Parathyroid adenoma (tissue), 2 donors: Measurements from ENCODE around the gene MSLN.

Source experiments
- H2AFZ ChIP-seq: fragments of 300-600 bp; sonication (generic); one replicate; pipeline ENCODE4 v1.7.0; 2017; ENCODE audit warnings: antibody characterized with exemption, mild to moderate bottlenecking
- H3K27ac ChIP-seq: fragments of 300-600 bp; sonication (generic); one replicate; pipeline ENCODE4 v1.7.0; 2017
- H3K27me3 ChIP-seq: fragments of 300-600 bp; sonication (generic); one replicate; pipeline ENCODE4 v1.7.0; 2017; ENCODE audit warnings: low read length; ENCODE audit not compliant: control insufficient read depth, insufficient read depth
- H3K36me3 ChIP-seq: fragments of 300-600 bp; sonication (generic); one replicate; pipeline ENCODE4 v1.7.0; 2017; ENCODE audit warnings: low read length; ENCODE audit not compliant: control insufficient read depth, insufficient read depth
- H3K4me1 ChIP-seq: fragments of 300-600 bp; sonication (generic); one replicate; pipeline ENCODE4 v1.7.0; 2017; ENCODE audit warnings: control low read depth
- H3K4me2 ChIP-seq: fragments of 300-600 bp; sonication (generic); one replicate; pipeline ENCODE4 v1.7.0; 2017; ENCODE audit warnings: low read length
- H3K4me3 ChIP-seq: fragments of 300-600 bp; sonication (generic); one replicate; pipeline ENCODE4 v1.7.0; 2017; ENCODE audit warnings: low read depth, low read length
- H3K79me2 ChIP-seq: fragments of 300-600 bp; sonication (generic); one replicate; pipeline ENCODE4 v1.7.0; 2017; ENCODE audit warnings: control low read depth
- H3K9ac ChIP-seq: fragments of 300-600 bp; sonication (generic); one replicate; pipeline ENCODE4 v1.7.0; 2017; ENCODE audit warnings: mild to moderate bottlenecking
- H3K9me3 ChIP-seq: fragments of 300-600 bp; sonication (generic); one replicate; pipeline ENCODE4 v1.7.0; 2017; ENCODE audit warnings: low read length; ENCODE audit not compliant: control insufficient read depth
- TF ChIP-seq, protein P1 (sequence below): fragments of 300-600 bp; sonication (generic); IDR thresholded peaks from one replicate; pipeline ENCODE4 v1.7.0; 2017; ENCODE audit warnings: antibody characterized with exemption, mild to moderate bottlenecking
- donor health status: primary hyperparathyroidism.

The MSLN gene

DNA sequence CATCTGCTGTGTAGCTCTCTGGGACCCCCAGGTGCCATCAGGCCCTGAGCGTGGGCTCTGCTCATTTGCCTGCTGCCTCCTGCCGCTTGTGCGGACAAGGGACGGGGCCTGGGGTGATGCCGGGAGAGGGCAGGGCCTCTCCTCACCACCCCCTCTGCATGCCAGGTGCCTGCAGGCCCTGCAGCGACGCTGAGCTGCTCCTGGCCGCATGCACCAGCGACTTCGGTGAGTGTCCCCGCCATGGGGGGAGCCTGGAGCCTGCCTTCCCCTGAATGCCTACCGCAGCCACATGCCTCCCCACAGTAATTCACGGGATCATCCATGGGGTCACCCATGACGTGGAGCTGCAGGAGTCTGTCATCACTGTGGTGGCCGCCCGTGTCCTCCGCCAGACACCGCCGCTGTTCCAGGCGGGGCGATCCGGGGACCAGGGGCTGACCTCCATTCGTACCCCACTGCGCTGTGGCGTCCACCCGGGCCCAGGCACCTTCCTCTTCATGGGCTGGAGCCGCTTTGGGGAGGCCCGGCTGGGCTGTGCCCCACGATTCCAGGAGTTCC, 43.7 kb upstream of the MSLN start:
- no peaks in the 10 kb centered on the region for H3K9me3 ChIP-seq
- no peaks in the 10 kb centered on the region for H3K36me3 ChIP-seq
- H3K4me3 ChIP-seq = no peak overlapping the region
- H3K9ac ChIP-seq = no peak overlapping the region
- TF ChIP-seq, protein P1, sequence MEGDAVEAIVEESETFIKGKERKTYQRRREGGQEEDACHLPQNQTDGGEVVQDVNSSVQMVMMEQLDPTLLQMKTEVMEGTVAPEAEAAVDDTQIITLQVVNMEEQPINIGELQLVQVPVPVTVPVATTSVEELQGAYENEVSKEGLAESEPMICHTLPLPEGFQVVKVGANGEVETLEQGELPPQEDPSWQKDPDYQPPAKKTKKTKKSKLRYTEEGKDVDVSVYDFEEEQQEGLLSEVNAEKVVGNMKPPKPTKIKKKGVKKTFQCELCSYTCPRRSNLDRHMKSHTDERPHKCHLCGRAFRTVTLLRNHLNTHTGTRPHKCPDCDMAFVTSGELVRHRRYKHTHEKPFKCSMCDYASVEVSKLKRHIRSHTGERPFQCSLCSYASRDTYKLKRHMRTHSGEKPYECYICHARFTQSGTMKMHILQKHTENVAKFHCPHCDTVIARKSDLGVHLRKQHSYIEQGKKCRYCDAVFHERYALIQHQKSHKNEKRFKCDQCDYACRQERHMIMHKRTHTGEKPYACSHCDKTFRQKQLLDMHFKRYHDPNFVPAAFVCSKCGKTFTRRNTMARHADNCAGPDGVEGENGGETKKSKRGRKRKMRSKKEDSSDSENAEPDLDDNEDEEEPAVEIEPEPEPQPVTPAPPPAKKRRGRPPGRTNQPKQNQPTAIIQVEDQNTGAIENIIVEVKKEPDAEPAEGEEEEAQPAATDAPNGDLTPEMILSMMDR = no peak
- H3K79me2 ChIP-seq = peaks cover 2% of the 10 kb centered on the region
- H2AFZ ChIP-seq = no peak overlapping the region
- H3K27ac ChIP-seq = no peak overlapping the region
- H3K4me1 ChIP-seq = peaks cover 17% of the 10 kb centered on the region
- H3K4me2 ChIP-seq = no peak overlapping the region
- H3K27me3 ChIP-seq = no peaks in the 10 kb centered on the region

DNA sequence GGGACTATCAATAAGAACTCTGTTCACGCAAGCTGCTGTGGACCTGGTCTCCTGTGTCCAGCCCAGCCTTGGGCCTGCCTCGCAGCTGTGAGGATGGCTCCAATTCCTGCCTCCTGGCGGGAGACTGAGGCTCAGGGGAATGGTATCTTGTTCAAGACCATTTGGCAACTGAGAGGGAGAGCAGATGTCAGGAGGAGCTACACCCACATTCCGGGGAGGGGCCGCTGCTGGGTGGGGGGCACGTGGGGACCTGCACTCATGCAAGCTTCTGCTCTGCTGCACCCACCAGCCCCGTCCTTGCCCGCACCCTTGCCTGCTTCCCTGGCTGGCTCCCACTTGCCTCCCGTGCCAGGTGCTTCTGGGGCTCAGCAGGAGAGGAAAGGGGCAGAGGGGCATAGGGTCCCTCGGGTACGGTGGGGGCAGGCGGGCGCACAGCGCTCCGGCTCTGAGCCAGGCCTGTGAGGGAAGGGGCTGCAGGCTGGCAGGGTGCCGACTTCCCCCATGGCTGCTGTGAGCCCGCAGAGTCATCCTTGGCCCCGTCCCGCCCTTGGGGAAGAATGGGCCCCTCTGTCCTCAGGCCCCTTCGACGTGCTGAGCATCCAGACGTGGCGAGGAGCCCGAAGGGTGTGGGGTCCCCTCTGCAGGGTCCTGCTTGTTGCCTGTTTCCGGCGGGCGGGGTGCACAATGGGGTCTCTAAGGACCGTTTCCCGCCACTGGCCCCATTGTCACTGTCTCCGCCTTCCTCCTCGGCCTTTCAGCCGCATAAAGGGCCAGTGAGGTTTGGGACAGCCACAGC, 42.9 kb upstream of the MSLN start:
- no peak overlapping the region for H3K4me3 ChIP-seq
- H3K9me3 ChIP-seq = no peaks in the 10 kb centered on the region
- no peak overlapping the region for H3K4me2 ChIP-seq
- H3K9ac ChIP-seq = no peak overlapping the region
- TF ChIP-seq, protein P1 = no peak
- H3K27ac ChIP-seq = no peak overlapping the region
- H2AFZ ChIP-seq = no peak overlapping the region
- peaks cover 2% of the 10 kb centered on the region for H3K79me2 ChIP-seq
- peaks cover 17% of the 10 kb centered on the region for H3K4me1 ChIP-seq
- H3K27me3 ChIP-seq = no peaks in the 10 kb centered on the region
- no peaks in the 10 kb centered on the region for H3K36me3 ChIP-seq

DNA sequence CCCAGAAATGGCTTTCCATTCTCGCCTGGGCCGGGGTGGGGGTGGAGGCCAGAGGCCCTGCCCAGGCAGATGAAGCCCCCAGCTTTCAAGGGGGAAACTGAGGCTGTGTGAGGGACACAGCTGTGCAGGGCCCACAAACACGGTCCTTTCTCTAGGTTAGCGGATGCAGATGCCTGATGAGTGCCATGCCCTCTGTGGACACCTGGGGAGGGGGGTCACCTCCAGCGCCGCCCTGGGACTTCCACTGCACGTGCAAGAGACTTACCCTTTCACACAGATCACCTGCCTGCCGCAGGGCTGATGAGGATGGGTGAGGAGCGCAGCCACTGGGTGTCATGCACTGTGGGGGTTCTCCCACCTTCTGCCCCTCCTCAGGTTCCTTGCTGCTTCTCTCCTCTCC, 42.1 kb upstream of the MSLN start:
- H3K4me2 ChIP-seq = no peak overlapping the region
- H3K79me2 ChIP-seq = peaks cover 2% of the 10 kb centered on the region
- H3K36me3 ChIP-seq = no peaks in the 10 kb centered on the region
- no peak overlapping the region for H2AFZ ChIP-seq
- H3K4me1 ChIP-seq = peaks cover 17% of the 10 kb centered on the region
- TF ChIP-seq, protein P1 = no peak
- H3K27me3 ChIP-seq = no peaks in the 10 kb centered on the region
- no peak overlapping the region for H3K27ac ChIP-seq
- no peak overlapping the region for H3K4me3 ChIP-seq
- no peaks in the 10 kb centered on the region for H3K9me3 ChIP-seq
- H3K9ac ChIP-seq = no peak overlapping the region

DNA sequence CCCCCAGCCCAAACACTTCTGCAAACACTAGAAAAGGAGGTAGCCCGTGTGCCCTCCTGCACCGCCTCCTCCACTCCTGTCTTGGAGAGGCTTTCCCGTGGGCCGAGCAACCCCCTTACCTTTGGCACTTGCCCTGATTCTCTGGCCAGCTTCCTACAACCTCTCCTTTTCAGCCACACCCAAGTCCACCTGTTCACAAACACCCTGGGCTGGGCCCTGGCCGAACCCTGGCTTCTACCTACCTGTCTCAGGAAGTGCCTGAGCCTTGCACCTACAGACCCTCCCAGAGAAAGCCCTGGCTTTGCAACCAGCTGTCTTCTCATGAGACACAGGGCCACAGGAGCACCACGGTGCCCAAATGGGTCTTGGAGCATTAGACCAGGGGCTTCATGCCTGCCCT, 41.6 kb upstream of the MSLN start:
- Histone ChIP-seq H3K9ac (no peak overlapping the region), H3K36me3 (no peaks in the 10 kb centered on the region), H3K27ac (peak overlapping the region; percentile 12), H3K9me3 (no peaks in the 10 kb centered on the region), H3K4me2 (no peak overlapping the region), H3K4me3 (no peak overlapping the region), H3K79me2 (peaks cover 2% of the 10 kb centered on the region), H3K4me1 (peaks cover 17% of the 10 kb centered on the region), H3K27me3 (no peaks in the 10 kb centered on the region), H2AFZ (no peak overlapping the region)
- TF ChIP-seq, protein P1 = no peak
